AG09319 (cell line): ENCODE results near the gene ARHGEF19.

ENCODE experiments used
- DNase-seq: peaks from one replicate; pipeline ENCODE4 v3.0.0-alpha.2; 2010; ENCODE audit warnings: low read depth; ENCODE audit errors: extremely low read depth
- CTCF ChIP-seq: IDR thresholded peaks from 2 replicates; pipeline ENCODE4 v1.5.1; 2011; ENCODE audit warnings: low read depth, mild to moderate bottlenecking, inconsistent platforms, low read length, moderate library complexity

The ARHGEF19 gene

GRCh38 chr1:16148329-16149092 lies 63.9 kb downstream of the ARHGEF19 start:
- no peak for TF ChIP-seq CTCF

More at GRCh38 chr1:16148329-16149092, 63.9 kb downstream of the ARHGEF19 start:
- DNase-seq: no peak
